Suprapubic skin (tissue), 4 donors: ENCODE measurements around the gene KRT40.

Source experiments
- CTCF ChIP-seq, 2 donors: fragments of 200-600 bp in 1 of 2; fragments of 450-650 bp in 1 of 2; sonication (generic) in 1 of 2; IDR thresholded peaks; one replicate each; pipeline ENCODE4 v1.5.1; 2016 to 2019; ENCODE audit warnings: antibody characterized with exemption in 2 of 2, mild to moderate bottlenecking in 1 of 2, moderate library complexity in 1 of 2
- EP300 ChIP-seq: sonication (generic); formaldehyde crosslinking; IDR thresholded peaks from one replicate; pipeline ENCODE4 v1.6.1; 2017; ENCODE audit warnings: antibody characterized with exemption
- POLR2A ChIP-seq, 2 donors: fragments of 450-650 bp; IDR thresholded peaks; one replicate each; pipeline ENCODE4 v1.6.1; 2017; ENCODE audit warnings: antibody characterized with exemption in 2 of 2, mild to moderate bottlenecking in 2 of 2, moderate library complexity in 2 of 2
- POLR2AphosphoS5 ChIP-seq, 3 donors: sonication (generic); formaldehyde crosslinking; IDR thresholded peaks; one replicate each; pipeline ENCODE4 v1.6.1; 2017; ENCODE audit warnings: antibody characterized with exemption in 3 of 3

DNA sequence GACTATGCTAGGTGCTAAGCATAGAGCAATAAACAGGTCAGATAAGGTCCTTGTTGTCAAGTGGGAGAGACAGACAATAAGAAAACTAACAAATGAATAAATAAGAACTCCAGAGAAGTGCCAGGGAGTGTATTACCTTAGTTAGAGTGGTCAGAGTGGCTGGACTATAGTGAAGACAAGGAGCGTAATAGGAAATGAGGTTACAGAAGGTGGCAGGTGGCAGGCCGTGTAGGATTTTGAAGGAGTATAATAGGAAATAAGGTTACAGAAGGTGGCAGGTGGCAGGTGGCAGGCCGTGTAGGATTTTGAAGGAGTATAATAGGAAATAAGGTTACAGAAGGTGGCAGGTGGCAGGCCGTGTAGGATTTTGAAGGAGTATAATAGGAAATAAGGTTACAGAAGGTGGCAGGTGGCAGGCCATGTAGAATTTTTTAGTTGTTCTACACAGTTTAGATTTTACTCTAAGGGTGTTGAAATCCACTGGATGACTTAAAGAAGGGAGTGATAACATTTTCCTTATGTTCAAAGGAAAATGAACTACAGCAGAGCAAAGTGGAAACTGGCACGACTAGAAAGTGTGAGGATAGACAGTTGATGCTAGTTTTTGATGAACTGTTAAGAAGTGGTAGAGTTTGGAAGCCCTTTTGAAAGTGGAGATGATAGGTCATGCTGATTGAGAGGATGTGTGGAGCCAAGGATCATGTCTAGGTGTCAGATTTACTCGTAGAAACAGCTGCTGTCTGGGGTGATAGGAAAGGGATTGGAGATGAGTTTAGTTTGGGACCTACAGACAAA is 28.4 kb upstream of the KRT40 start:
- TF ChIP-seq CTCF (IDR thresholded peaks at IDR 0.05), result no peak
- TF ChIP-seq POLR2AphosphoS5 (IDR thresholded peaks at IDR 0.05), result no peak
- no peak for TF ChIP-seq EP300
- TF ChIP-seq POLR2A (IDR thresholded peaks at IDR 0.05), result no peak
